ENCODE results near the gene MTHFS.

Gene MTHFS

DNA sequence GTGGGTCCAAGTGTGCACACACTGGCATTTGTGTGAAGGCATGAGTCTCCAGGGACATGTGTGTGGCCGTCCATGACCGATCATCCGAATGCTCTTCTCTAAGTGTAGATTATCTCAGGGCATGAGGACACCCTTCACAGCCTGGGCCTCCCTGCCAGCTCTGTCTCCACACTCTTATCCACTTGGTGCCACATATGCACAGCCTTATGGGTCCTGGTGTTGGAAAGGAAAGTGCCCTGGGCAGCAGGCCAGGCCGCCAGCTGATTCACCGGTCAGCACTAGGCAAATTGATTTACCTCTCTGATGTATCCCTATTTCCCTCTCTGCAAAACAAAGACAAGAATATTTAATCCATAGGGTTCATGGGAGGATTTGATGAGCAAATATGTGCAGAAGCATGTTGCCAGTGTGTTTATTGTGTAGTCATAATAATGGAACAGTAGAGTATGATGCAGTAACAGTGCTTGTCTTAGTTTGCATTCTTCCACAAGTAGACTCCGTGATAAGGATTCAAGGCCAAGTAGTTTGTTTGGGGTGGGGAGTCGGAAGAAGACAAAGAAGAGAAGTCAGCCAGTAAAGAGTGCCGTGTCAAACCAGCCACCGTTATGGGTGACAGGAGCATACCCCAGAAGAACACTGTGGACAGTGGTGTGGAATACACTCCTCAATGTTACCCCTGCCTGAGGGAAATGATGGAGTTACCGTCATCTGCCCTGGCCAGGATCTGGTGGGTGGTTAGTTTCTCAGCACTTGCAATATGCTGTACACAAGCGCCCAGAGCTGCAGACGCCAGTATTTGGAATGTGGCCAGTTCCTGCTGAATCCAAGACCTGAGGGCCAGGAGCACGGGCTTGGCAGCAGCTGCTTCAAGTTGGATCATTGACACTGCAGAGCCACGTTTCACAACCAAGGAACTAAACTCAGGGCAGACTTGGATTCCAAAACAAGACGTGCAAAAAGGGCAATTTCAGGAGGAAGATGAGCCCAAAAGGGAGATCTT, 85.1 kb downstream of the MTHFS start:
- DNase-seq, result no peak

DNA sequence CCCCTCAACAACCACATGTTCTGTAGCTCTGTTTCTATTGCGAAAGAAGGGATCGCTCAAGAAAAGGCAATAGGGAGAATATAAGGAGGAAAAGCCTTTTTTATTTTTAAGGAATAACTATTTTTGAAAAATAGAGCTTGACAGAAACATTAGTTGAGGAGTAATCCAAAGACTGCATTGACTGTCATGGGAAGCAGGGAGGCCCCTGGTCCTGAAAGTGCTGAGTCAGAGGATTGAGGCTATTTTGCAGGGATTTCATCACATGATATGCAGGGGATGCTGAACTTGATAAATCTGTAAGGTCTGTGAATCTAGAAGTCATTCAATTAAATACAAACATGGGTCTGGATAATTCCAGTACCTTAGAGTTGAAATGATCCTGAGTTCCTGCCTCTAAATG, 92.0 kb downstream of the MTHFS start:
- no peak for DNase-seq

- DNase-seq, result no peak
Measured at GRCh38 chr15:79798311-79798710, 98.5 kb downstream of the MTHFS start.

Data from stimulated activated naive CD4-positive, alpha-beta T cell (primary cell).